ENCODE data around the gene TMEM109.

DNA sequence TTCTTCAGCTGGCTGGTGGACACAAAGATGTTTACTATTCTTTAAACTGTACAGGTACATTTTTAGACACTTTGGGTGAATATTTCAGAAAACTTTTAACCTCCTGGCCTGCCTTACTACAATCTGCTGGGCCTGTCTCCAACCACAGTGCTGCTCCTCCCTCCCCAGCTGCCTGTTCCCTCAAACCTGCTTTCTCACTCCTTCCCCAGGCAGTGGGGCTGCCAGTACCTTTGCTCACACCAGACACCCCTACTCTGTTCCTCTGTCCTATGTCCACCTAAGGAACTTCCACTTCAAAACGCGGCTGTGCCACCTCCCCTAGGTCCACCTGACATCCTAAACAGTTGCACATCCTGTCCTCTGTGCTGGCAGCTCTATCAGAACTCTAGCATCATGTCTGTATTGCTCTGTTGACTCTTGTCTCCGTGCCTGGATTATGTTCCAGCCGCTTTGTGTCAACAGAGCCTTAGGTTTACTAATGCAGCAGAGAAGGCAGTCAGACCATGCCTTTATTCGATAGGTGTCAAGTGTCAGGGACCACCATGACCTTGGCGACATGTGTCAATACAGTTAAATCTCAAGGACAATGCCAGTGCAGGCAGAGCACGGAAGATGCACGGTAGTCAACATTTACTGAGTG lies 33.2 kb upstream of the TMEM109 start:
- TF ChIP-seq POLR2A (IDR thresholded peaks at IDR 0.05) (no peak), CTCF (IDR thresholded peaks at IDR 0.05) (no peak)
